Coronary artery (tissue), 2 donors: ENCODE measurements around the gene OSBPL8.

Experiments
- DNase-seq: peaks from one replicate; pipeline ENCODE4 v3.0.0-alpha.2; 2017; ENCODE audit warnings: low spot score
- H3K27ac ChIP-seq, 2 donors: fragments of 200-600 bp; sonication (generic); one replicate each; pipeline ENCODE4 v1.5.1; 2016 to 2019
- H3K4me3 ChIP-seq: fragments of 200-600 bp; sonication (generic); 2 replicates; pipeline ENCODE4 v1.5.1; 2016; ENCODE audit warnings: mild to moderate bottlenecking, moderate library complexity
- CTCF ChIP-seq: fragments of 200-600 bp; sonication (generic); IDR thresholded peaks from one replicate; pipeline ENCODE4 v1.5.1; 2019; ENCODE audit warnings: antibody characterized with exemption

Gene OSBPL8

GRCh38 chr12:76568888-76569551, 9.4 kb upstream of the OSBPL8 start:
- TF ChIP-seq CTCF = no peak
- Histone ChIP-seq H3K4me3 (no peak overlapping the region), H3K27ac (no peak overlapping the region)
- DNase-seq = no peak

- Histone ChIP-seq H3K4me3 (no peak overlapping the region), H3K27ac (no peak overlapping the region)
- DNase-seq = no peak
- no peak for TF ChIP-seq CTCF
Measured at GRCh38 chr12:76568130-76568529, 8.6 kb upstream of the OSBPL8 start.

DNA sequence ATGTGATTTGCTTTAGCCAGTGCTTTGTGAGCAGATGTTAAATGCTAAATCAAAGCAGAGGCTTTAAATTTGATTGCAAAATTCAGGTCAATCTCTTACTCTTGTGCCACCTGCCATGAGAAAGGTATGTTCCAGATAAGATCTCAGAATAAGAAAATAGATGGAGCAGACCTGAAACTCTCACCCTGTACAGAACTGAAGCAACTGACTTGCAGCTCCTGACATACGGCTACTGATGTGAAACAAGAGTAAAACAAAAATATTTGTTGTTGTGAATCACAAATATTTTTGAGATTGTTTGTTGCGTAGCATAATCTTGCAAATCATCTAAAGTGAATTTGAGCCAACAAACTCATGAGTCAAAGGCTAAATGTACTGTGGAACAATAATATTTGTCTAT, 3.5 kb upstream of the OSBPL8 start:
- Histone ChIP-seq H3K4me3 (no peak overlapping the region), H3K27ac (no peak overlapping the region)
- DNase-seq = no peak
- TF ChIP-seq CTCF = no peak

DNA sequence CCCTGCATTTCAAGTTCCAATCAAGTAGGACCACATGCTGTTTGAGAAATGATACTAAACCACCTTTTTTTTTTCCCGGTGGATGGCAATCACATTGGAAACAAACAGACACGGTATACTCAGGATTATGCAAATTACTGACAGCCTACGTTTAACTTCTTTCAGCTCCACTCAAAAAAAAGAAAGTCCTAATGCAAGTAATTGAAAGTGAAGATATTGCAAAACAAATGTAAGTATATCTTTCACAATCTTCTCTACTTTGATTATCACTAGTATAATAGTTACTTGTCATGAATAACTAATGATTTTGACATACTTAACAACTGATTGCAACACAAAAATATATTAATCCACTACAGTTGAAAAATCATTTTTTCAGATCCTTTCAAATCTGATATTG, 2.6 kb upstream of the OSBPL8 start:
- DNase-seq = no peak
- H3K4me3 ChIP-seq = no peak overlapping the region
- TF ChIP-seq CTCF = no peak
- no peak overlapping the region for H3K27ac ChIP-seq

GRCh38 chr12:76560086-76560491, 518 bp upstream of the OSBPL8 start:
- Histone ChIP-seq H3K4me3 (peak overlapping the region; percentile 95), H3K27ac (peak overlapping the region; percentile 95 to 98)
- TF ChIP-seq CTCF = no peak
- no peak for DNase-seq

- peak overlapping the region; percentile 95 for H3K4me3 ChIP-seq
- no peak for TF ChIP-seq CTCF
- peak overlapping the region; percentile 95 to 98 for H3K27ac ChIP-seq
- peak; percentile 78 for DNase-seq
Measured at GRCh38 chr12:76558684-76559399, 729 bp downstream of the OSBPL8 start.

DNA sequence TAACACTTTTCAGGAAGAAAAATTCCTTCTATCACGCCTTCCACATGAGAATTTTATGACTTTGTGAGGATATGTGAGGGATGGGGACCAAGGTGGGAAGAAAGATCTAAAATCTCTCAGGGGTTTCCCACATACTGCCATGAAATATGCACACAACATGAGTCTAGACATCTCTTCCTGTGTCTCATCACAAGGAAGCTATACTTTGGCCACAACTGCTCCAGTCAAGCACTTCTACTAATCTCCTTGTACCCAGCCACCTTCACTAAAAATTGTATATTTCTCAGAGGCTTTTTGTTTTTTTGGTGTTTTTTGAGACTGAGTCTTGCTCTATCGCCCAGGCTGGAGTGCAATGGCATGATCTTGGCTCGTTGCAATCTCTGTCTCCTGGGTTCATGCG, 3.2 kb downstream of the OSBPL8 start:
- no peak overlapping the region for H3K4me3 ChIP-seq
- DNase-seq = no peak
- no peak overlapping the region for H3K27ac ChIP-seq
- no peak for TF ChIP-seq CTCF
